Peyer's patch (tissue), 4 donors: Measurements from ENCODE around the gene BDNF. TPM values are rescaled to one million over a fixed set of nuclear protein-coding genes. Genes with fewer than 3 reads are reported as not detected.

Source experiments
- DNase-seq, 3 donors: peaks; one replicate each; pipeline ENCODE4 v3.0.0-alpha.2; 2017 to 2019
- H3K27ac ChIP-seq, 4 donors: fragments of 200-600 bp; sonication (generic); one replicate each; pipeline ENCODE4 v1.5.1; 2016 to 2019
- H3K27me3 ChIP-seq, 2 donors: fragments of 200-600 bp; sonication (generic); one replicate each; pipeline ENCODE4 v1.5.1; 2019
- H3K36me3 ChIP-seq, 3 donors: fragments of 200-600 bp; sonication (generic); one replicate each; pipeline ENCODE4 v1.5.1; 2016 to 2019
- H3K4me1 ChIP-seq, 4 donors: fragments of 200-600 bp; sonication (generic); one replicate each; pipeline ENCODE4 v1.5.1; 2016 to 2019
- H3K4me3 ChIP-seq, 4 donors: fragments of 200-600 bp; sonication (generic); 1 replicate in 3 of 4; 2 replicates in 1 of 4; pipeline ENCODE4 v1.5.1; 2016 to 2019; ENCODE audit warnings: mild to moderate bottlenecking in 1 of 4
- H3K9me3 ChIP-seq, 4 donors: fragments of 200-600 bp; sonication (generic); one replicate each; pipeline ENCODE4 v1.5.1; 2016 to 2019; ENCODE audit warnings: mild to moderate bottlenecking in 1 of 4
- POLR2A ChIP-seq, 2 donors: fragments of 450-650 bp; IDR thresholded peaks; one replicate each; pipeline ENCODE4 v1.5.1; 2017; ENCODE audit warnings: antibody characterized with exemption in 2 of 2, mild to moderate bottlenecking in 2 of 2, moderate library complexity in 2 of 2
- total RNA-seq, 4 donors: library from RNA; depleted of rRNA; stranded (reverse); fragments of >200 nt; gene quantifications; one replicate each; pipeline ENCODE4 v1.1.0, GENCODE V29; 2016
- TF ChIP-seq, protein P1 (sequence below), 6 experiments: fragments of 450-650 bp in 4 of 6; fragments of 200-600 bp in 2 of 6; sonication (generic) in 1 of 6; IDR thresholded peaks; one replicate each; pipeline ENCODE4 v1.5.1; 2017 to 2019; ENCODE audit warnings: antibody characterized with exemption in 6 of 6, mild to moderate bottlenecking in 3 of 6, moderate library complexity in 1 of 6

The BDNF gene
- total RNA-seq, 4 donors from 2014 or later, result 0.53 to 1.3 TPM; not detected in 2

DNA sequence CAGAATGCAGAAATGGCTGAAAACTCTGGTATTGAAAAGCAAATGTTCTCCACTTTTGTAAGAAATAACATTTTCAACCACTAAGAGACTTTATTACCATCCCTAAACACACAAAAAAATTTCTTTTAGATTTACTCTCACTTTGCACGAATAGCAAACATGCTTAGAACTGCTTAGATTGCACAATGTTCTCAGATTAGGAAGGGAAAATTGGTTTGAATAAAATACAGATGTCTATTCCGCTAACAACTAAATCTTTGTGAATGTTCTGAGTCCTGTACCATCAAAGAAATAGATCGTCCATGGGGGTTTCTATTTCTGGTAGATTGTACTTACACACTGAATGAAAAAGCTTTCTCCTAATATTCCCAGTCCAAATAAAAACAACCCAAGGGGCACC, 40.1 kb downstream of the BDNF start:
- DNase-seq, result no peak
- H3K9me3 ChIP-seq, result no peaks in the 10 kb centered on the region
- H3K27me3 ChIP-seq, result no peaks in the 10 kb centered on the region
- no peaks in the 10 kb centered on the region for H3K36me3 ChIP-seq
- no peak overlapping the region for H3K27ac ChIP-seq
- no peak overlapping the region for H3K4me3 ChIP-seq
- no peak for TF ChIP-seq POLR2A (IDR thresholded peaks at IDR 0.05)
- TF ChIP-seq, protein P1, sequence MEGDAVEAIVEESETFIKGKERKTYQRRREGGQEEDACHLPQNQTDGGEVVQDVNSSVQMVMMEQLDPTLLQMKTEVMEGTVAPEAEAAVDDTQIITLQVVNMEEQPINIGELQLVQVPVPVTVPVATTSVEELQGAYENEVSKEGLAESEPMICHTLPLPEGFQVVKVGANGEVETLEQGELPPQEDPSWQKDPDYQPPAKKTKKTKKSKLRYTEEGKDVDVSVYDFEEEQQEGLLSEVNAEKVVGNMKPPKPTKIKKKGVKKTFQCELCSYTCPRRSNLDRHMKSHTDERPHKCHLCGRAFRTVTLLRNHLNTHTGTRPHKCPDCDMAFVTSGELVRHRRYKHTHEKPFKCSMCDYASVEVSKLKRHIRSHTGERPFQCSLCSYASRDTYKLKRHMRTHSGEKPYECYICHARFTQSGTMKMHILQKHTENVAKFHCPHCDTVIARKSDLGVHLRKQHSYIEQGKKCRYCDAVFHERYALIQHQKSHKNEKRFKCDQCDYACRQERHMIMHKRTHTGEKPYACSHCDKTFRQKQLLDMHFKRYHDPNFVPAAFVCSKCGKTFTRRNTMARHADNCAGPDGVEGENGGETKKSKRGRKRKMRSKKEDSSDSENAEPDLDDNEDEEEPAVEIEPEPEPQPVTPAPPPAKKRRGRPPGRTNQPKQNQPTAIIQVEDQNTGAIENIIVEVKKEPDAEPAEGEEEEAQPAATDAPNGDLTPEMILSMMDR (IDR thresholded peaks at IDR 0.05), result no peak
- no peaks in the 10 kb centered on the region for H3K4me1 ChIP-seq

DNA sequence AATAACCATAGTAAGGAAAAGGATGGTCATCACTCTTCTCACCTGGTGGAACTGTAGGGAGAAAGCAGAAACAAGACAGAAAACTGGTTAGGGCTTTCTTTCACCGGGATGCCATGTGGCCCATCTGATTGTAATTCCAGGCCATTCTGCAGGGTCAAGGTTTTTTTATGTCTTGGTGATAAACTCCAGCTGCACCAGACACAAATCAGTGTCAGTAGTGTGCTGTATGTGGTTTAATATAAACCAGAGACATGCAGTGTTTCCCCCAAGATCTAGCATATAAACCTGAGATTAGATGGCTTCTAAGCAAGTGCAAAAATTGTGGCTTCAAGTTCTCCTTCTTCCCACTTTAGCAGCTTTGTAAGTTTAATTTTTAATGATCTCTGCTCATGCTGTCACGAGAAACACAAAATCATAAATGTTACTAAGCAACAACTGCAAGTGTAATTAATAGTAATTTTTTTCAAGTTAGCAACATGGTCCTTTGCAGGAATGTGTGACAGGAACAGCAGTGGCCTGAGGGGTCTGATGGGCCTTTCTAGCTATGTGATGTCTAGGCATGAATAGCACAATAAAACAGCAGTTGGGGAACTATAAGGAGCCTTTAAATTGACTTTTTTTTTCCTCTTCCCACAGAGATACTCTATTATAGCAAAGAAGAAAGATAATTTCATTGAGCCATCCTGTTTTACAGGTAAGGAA, 41.6 kb downstream of the BDNF start:
- TF ChIP-seq, protein P1 (IDR thresholded peaks at IDR 0.05), result no peak
- TF ChIP-seq POLR2A (IDR thresholded peaks at IDR 0.05), result no peak
- H3K27ac ChIP-seq, result no peak overlapping the region
- H3K36me3 ChIP-seq, result no peaks in the 10 kb centered on the region
- DNase-seq, result no peak
- no peaks in the 10 kb centered on the region for H3K27me3 ChIP-seq
- no peaks in the 10 kb centered on the region for H3K9me3 ChIP-seq
- no peaks in the 10 kb centered on the region for H3K4me1 ChIP-seq
- no peak overlapping the region for H3K4me3 ChIP-seq

DNA sequence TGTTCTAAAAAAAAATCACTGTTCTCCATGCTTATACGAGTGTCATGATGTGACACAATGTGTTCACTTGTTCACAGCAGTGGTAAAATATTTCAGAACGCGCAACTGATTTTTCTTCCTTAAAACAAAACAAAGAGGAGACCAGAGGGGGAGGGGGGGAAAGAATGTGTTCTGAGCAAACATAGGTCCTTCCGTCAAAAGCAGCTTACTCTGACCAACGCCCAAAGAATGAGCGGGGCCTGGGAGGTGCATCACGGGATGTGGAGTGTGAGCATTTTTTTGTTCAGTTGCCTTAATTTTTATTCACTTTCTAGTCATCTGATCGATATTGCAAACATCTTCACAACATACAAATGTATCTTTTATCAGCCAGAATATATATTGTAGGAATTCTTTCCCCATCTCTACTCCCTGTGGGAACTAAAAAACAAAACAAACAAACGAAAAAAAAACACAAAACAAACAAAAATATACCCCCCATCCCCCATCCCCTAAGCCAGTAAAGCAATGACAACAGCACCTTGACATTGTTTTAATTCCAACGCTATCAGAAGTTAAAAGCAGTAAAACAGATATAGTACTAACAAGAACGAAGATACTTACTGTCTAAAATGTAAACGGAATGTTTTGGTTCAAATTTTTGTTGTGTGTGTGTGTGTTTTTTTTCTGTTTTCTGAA, 43.3 kb downstream of the BDNF start:
- no peak overlapping the region for H3K4me3 ChIP-seq
- no peaks in the 10 kb centered on the region for H3K27me3 ChIP-seq
- H3K36me3 ChIP-seq, result no peaks in the 10 kb centered on the region
- no peak overlapping the region for H3K27ac ChIP-seq
- H3K9me3 ChIP-seq, result no peaks in the 10 kb centered on the region
- TF ChIP-seq POLR2A (IDR thresholded peaks at IDR 0.05), result no peak
- TF ChIP-seq, protein P1 (IDR thresholded peaks at IDR 0.05), result no peak
- DNase-seq, result no peak
- H3K4me1 ChIP-seq, result no peaks in the 10 kb centered on the region

DNA sequence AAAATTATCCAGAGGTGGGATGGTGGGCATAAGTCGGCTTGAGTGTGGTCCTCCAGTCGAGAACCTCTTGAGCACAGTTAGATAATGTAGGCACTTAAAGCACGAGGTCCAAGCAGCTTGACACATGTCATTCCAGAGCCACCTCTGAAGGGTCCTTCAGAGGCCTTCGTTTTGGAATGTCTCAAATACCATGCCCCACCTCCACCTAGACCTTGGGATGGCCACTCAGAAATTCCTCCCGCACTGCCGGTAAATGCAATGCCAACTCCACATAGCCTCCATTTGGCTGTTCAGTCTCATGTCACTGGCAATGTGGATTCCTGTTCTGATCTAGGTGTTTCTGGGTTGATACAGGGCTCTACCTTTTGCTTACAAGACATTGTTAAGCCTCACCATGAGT, 43.9 kb downstream of the BDNF start:
- no peaks in the 10 kb centered on the region for H3K27me3 ChIP-seq
- H3K36me3 ChIP-seq, result no peaks in the 10 kb centered on the region
- H3K4me3 ChIP-seq, result no peak overlapping the region
- no peaks in the 10 kb centered on the region for H3K9me3 ChIP-seq
- TF ChIP-seq POLR2A (IDR thresholded peaks at IDR 0.05), result no peak
- TF ChIP-seq, protein P1 (IDR thresholded peaks at IDR 0.05), result no peak
- no peak overlapping the region for H3K27ac ChIP-seq
- no peak for DNase-seq
- H3K4me1 ChIP-seq, result no peaks in the 10 kb centered on the region

DNA sequence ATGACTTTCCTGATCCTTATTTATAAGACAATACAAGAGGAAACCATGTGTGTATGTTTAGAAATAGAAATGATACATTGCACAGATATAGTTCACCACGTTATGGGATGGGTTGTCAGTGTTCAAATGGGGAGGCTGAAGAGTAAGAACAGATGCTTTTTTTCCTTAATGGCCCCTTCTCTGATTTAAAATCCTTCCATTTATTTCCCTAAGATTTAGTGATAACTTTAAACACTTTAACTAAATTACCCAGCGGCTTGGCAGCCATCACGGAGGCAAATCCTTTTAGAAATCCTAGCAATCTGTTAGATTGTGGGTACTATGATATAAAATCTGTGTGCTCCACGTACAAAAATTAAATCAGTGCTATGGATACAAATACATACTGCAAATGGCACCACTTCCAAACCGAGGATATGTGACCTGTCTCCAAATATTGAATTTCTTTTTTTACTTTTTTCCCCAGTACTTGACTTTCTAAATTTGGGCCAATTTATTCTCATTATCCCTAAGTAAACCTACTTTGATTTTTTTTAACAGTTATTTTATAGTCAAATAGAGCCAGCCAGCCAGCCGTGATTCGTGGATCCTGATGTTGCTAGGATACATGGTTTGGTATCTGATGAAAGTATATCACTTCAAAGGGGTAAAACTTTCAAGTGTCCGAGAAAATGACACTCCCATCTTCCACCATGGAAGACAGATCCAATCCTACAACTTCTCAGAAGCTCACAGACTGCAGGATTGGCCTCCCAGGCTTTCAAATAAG, 46.1 kb downstream of the BDNF start:
- no peak for DNase-seq
- Histone ChIP-seq H3K4me1 (no peaks in the 10 kb centered on the region), H3K9me3 (no peaks in the 10 kb centered on the region), H3K4me3 (no peak overlapping the region), H3K27ac (no peak overlapping the region), H3K36me3 (no peaks in the 10 kb centered on the region), H3K27me3 (no peaks in the 10 kb centered on the region)
- TF ChIP-seq, protein P1 (IDR thresholded peaks at IDR 0.05), result no peak
